ENCODE results near the gene ANKS1A.

The ANKS1A gene

DNA sequence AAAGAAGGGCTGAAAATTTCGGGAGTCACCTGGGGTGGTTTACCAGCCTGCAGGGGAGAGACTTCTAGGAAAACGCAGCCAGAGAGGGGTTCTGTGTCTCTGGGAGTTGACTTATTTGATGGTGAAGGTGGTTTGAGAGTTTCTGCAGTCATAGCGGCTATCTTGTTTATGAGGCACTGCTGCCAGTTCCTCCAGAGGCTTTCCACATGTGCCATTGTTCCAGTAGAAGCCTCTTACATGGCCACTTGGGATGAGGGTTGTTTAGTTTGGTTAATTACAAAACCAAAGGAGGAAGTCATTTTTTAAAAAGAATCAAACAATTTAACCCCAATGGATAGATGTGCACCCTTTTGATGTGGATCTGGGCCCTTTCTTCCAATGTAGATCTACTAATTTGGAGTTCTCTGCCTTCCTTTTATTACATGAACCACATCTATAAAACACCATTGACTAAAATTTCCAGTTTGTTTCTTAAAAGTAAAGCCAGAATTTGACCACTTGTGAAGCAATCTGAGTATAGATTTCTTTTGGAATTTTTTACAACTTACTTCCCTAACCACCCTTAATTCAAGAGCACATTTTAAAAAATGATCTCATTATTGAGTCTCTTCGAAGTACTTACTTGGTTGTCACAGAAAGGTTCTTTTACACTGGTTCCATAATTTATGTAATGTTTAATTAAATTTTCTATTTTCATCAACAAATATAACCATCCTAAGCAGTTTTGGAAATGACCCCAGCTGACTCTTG is 154.5 kb downstream of the ANKS1A start:
- no peak for DNase-seq

DNA sequence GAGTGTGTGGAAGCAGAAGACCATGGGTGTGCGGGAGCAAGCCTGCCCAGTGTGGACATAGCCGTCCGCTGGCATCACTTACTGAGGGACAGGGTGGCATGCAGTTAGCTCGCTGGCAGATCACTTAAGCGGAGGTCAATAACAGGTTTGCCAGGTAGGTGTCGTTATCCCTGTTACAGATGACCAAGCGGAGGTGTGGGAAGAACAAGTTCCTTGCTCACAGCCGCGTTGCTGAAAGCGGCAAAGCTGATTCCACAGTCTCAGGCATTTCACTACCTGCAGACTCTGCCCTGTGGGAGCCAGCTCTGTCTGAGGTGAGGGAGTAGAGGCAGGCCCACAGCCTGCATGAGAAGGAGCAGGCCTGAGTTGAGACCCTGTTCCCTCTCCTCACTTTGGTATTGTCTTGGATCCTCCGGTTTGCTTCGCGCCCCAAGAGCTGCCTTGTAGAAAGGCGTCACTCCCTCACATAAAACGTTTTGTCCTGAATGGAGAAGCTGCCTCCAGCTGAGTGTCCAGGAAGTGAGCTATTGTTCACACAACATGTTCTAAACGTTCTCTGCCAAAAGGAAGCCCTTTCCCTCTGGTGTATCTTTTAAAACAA is 155.2 kb downstream of the ANKS1A start:
- no peak for DNase-seq

DNA sequence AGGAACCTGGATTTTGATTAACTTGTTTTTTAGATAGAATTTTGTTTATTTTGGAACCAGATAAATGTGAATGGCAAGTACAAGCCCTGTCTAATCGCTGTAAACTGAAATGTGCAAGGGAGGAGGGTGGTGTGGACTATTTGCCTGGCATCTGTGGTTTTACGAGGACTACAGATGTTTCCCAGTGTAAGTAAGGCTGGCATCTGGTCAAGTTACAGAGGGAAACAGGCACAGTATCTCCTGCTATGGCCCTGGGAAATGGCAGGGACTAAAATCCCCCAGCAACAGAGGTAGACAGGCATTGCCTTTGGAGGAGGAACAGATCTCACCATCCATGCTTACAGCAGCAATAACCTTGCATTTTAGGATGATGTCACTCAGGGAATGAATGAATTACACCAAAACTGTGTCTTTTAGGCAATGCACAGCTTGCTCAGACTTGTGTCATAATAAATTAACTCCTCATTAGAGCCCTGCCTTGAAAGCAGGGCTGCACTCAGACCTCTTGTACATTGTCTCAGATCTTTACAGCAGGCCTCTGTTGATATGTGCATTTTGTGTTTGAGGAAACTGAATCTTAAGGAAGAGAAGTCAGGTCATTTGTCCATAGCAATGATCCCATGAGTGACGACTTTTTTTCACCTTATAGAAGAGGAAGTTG is 155.8 kb downstream of the ANKS1A start:
- DNase-seq: no peak

DNA sequence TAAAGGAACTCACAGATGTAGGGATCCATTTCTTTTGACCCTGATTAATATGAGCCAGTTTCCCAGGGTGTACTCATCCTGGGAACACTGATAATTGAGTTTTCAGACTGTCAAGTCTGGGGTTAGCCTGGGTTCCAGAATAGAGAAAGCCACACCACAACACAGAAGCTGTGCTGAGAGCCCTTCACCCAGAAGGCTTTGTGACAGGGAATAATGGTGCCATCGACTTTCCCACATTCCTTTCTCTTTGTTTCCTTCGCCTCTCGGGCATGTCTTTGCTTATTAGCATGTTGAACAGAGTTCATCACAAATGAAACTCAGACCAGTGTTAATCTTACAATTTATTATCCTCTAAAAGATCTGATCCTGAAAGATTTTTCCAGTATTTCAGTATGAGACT is 157.0 kb downstream of the ANKS1A start:
- DNase-seq: no peak

DNA sequence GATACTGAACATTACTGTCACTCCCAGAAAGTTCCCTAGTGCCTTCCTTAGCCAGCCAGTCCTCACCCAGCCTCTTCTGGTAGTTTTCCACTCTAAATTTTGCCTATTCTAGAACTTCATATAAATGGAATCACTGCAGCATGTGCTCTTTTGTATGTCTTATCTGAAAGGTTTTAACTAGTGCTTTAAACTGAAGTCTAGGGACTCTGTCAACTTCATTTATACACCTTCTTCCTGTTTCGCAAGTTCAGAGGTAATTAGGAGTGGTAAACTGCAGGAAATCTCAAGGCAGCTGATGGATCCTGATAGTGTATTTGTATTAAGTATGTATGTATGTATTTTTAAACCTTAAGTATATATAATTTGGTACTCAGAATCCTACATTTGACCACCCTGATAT is 157.8 kb downstream of the ANKS1A start:
- DNase-seq: no peak

DNA sequence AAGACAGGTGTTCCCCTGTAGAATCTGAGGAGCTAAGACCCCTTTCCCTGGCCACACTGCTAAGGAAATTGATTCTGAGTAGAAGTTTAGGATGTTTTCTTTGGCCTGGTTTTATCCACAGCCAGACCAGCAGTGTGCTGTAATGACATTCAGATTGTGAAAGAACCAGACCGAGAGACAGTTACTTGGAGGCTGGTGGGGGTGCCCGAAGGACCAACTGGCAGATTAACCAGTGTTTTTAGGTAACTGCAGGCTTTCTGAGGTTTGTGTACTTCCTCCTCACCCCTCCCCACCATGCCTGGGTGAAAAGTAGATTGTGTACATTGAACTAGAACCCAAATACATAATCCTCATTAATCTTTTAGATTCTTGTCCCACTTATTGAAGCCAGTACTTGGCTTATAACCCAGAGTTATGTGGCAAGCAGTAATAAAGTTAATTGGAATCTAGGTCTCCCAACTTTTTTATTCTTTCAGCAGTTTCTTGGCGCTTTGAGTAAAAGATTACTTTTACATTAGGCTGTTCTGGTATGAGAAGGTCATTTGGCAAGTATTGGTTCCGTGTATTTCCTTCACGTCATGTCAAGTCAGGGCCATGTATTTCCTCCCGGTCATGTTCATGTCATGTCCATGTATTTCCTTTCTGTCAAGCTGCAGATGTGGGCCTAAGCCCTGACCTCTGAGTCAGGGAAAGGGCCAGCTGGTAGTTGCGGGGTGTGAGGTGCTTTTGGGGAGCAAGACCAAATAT is 158.4 kb downstream of the ANKS1A start:
- DNase-seq: no peak

DNA sequence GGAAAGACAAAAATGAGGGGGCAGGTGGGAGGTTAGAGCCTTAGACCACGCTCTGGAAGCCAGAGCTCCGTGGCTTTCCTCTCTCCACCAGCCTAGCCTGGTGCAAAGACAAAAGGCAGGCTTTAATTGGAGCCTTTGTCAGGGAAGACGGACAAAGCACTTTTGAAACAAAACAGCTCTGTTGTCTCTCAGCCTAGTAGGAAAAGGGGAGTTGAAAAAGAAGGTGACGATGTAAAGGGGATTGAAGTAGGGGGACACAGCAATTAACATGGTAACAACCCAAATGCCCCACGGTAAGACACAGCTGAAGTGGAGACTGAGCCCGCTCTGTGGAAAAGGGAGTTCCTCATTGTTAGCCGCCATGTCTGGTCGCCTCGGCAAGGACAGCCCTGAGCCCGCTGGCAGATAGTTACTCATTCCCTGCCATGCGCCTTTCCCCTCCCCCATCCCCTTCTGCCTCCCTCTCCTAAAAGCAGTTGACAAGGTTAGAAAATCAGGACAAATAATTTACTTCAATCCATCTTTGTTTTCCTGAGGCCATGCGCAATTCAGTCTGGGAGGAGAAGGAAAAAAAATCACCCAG is 159.1 kb downstream of the ANKS1A start:
- DNase-seq: no peak

DNA sequence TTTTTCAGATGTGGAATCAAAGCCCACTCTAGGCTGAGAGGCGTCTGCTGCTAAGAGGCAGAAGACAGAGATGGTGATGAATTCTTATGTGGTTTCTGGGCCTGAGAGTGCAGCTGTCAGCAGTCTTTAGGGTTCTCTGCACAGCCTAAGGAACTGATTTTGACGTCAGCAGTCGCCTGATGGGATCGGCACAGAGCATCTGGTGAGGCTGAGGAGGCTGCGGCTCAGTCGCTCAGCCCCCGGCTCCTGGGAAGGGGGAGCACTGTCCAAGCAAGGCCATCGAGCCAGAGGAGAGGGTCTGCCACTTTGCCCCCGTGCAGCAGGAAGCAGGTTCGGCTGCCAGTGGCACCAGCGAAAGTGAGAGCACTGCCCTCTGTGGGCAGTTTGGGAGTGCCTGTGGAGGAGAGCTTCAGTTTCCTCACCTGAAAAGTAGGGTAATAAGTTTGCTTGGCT is 159.6 kb downstream of the ANKS1A start:
- no peak for DNase-seq

DNA sequence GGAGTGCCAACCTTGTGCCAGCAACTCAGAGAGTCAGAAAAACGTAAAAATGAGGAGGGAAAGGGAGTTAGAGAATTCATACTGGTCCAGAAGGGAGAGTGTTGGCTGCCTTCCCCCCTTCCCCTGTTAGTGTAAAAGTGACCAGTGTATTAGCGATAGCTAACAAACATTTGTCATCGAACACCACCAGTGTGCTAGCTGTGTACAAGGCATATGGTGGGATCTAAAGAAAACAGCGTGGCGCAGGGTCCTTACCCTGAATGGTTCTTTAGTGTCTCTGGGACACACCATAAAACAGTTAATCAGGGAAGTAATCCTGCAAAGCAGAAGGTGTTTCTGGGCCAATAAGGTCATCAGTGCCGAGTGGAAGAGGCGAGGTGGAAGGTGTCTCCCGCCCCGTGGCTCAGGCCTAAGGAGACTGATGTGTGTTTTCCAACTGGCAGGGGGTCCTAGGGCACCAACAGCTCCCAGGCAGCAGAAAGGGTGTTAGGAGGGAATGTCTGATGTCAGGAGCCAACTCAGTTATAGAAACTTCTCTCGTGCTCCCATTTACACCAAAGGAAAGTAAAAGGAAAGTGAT is 160.2 kb downstream of the ANKS1A start:
- no peak for DNase-seq

DNA sequence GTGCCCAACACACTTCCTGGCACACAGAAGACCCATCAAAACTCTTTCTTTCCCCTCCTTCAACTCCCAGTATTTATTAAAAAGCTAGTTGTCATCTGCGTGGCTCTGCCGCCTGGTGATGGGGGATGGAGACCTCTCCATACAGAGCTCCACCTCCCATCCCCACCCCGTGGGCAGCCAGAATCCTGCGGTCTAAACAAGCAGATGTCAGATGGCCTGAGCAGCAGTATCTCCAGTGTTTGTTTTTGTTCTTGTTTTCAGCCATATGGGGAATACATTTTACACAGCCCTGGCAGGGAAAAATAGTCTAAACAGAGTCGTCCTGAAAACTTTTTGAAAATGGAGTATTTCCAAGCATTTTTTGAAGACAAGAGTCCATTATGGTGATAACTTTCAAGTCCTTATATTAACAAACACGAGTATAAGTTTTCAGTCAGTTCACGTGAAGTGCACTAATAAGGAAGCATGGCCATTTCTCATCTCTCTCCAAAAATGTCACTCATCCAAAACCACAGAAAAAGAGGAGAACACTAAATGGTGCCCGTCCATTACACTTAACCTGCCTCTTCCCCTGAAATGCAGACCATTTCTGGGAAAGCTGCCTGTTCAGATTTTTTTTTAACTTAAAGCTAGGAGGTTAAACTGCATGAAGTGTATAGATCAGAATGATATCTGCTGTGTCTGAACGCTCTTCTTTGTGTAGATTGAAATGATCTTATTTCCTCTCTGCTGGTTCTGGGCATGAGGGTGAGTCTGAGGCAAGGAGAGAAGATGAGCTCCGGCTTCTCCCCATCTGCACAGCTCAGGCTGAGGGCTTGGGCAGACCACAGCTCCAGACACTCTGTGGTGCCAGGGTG is 161.1 kb downstream of the ANKS1A start:
- no peak for DNase-seq

DNA sequence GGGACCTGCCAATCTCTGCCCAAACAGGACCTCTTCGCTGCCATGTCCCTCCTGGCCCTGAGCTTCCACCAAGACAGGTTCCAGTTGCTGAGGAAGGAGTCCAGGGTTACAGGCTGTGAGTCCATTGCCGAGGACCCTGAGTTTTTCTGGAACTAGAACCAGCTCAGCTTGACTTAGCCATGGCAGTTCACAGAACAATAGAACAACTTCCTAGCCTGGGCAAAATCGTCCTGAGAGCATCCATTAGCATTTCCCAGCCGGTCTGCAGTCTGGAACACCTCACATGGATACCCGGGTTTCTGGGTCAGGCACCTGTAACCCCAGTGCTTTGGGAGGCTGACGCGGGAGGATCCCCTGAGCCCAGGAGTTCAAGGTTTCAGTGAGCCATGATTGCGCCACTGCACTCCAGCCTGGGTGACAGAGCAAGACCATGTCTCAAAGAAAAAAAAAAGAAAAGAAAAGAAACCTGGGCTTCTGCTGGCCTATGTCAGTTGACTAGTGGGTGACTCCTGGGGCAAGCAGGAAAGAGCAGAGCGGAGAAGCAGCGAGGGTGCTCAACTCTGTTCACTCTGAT is 161.8 kb downstream of the ANKS1A start:
- no peak for DNase-seq

DNA sequence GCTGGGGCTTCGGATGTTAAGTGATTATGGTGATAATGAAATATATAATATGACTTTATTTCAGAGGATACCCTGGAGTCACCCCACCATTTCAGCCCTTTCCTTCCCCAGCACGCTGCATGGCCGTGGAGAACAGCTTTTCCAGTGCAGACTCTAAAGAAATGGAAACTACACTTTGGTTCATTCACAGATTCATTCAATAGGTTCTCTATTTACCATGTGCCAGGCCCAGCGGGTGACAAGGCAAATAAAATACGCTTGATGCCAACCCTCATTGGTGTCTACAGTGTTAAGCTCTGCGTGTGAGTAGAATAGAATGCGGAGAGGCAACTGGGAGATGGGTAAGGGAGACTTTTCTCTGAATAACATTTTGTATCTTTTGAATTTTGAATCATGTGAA is 162.3 kb downstream of the ANKS1A start:
- DNase-seq: no peak

DNA sequence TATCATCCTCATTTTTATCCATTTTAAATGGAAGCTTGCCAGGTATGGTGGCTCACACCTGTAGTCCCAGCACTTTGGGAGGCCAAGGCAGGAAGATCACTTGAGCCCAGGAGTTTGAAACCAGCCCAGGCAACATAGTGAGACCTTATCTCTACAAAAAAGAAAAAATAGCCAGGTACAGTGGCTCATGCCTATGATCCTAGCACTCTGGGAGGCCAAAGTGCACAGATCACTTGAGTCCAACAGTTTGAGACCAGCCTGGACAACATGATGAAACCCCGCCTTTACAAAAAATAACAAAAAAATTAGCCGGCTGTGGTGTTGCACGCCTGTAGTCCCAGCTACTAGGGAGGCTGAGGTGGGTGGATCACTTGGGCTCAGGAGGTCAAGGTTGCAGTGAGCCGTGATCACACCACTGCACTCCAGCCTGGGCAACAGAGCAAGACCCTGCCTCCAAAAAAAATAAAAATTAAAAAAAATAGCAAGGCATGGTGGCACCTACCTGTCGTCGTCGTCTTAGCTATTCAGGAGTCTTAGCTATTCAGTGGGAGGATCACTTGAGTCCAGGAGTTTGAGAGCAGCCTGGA is 163.0 kb downstream of the ANKS1A start:
- DNase-seq: no peak

DNA sequence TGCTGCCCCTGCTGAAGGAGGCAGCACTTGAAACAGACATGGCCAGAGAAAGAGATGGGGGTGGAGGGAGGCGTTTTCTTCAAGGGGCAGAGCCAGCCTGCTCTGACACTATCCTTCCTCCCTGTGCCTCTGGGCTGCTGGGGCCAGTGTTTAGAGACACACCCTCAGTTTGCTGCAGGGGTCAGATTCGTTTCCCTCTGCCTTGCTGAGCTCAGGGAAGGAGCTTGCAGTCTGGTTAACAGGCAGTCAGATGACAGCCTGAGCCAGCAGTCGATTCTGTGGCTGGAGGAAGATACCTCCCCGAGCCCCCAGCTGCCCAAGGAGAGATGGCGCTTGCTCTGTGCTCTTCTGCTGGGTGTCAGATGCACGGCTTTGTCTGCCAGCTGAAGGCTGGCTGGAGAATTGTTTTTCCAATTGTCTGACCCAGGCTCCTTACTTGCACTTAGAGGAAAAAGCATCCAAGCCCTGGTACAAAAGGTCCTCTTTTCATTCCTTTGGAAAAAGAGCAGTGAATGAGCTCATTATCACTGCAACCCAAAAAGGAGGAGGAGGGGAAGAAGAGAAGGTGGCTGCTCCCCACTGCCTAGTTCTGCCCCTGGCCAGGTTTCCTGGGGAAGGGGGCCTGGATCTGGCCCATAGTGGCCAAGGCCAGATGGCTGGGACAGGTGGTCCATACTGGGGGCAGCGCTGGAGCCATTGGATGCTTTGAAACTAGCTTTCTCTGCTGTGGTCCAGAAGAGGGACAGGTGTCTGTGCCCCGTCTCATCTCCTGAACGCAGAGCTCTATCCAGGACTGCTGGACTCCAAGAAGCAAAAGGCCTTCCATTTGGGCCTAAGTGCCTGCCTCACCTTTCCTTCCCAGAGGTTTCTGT is 163.9 kb downstream of the ANKS1A start:
- DNase-seq: no peak

DNA sequence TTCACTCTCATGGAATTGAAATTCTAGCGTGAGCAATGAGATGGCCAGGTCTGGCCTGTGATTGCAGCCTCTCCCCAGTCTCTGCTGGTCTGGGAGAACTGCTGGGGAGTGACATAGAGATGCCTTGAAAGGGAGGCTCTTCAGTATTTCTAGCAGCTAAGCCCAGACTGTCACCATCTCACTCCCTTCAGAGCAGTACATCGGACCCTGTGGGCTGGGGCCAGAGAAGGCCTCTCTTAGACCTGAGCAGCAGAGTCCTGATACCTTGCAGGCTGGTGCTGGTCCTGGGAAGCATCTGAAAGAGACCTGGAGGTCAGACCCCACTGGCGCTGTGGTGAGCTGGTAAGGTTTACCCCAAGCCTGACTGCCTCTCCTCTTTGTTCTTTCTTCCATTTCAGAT is 164.6 kb downstream of the ANKS1A start:
- DNase-seq: no peak

DNA sequence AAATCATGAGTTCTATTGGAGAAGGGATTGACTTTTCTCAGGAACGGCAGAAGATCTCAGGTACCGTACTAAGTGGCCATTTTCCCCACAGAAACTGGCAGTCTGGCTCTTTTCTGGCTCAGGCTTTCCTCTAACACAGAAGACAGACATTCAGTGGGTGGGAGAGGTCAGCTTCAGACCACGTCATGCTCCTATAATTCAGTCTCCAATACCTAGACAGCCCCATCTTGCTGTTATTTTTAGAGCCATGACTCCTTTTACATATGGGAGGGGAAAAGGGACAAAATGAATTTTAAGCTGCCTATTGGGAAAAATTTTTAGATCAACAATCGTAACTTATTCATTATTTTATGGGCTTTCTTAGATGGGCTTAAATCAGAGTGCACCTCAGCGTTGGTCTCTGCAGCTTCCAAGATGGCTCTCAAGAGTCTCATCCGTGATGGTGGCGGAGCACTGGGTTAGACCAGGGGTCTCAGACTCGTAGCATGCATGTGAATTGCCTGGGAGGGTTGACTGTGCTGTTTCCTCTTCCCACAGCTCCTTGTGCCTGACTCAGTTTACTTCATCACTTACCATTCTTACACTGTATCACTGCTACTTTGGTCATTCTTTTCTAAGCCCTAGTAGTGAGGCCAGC is 165.2 kb downstream of the ANKS1A start:
- DNase-seq: no peak

DNA sequence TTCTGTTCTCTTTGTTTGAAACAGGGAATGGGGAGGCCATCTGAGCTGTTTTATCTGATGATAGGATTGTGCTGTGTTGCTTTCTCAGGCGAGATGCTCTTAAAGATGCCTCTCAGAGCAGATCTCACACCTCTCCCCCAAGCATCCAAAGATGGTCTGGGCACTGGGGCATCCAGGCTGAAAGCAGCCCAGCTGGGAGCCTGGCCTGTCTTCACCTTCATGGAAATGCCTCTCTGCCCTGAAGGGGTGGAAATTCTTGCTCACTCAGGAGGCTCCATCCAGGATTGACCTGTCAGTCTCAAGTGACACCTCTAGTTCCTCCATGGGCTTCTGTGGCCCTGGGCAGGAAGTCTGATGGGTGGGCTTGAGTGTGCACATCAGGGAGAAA is 165.7 kb downstream of the ANKS1A start:
- DNase-seq: no peak

DNA sequence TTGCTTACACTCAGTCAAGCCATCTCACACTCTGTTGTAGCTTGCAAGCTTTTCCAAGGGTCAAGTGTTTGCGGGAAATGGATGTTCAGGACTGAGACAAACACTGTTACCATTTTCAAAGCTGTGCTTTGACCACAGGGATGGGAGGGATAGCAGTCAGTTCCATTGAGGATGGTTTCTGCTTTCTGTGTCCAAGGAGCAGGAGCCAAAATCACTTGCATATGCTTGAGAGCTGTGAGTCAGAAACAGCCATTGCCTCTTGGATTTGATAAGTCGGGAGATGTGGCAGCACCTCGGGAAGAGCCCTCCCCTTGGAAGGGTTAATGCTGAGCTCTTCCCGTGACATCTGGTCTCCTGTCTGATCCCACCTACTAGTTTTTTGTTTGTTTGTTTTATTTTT is 166.8 kb downstream of the ANKS1A start:
- no peak for DNase-seq

DNA sequence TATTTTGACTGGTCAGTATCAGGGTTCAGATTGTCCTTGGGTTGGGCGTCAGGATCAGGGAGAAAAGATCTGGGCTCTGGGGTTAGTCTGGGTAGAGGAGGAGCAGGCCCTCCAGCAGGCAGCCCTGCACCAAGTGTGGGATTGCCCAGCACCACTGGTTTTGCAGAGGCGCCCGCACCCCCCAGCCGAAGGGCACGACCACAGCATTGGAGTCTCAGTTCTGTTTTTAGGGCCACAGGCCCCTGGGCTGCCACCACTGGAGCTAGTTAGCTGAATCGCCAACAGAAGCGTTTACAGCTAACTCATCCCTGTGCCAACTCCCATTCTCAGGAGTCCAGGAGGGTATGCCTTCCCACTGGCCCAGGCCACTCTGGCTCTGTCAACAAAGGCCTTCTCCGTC is 167.9 kb downstream of the ANKS1A start:
- DNase-seq: no peak

Measured in RPMI8226 (cell line).